ENCODE results near the gene IFI16.

Gene IFI16

DNA sequence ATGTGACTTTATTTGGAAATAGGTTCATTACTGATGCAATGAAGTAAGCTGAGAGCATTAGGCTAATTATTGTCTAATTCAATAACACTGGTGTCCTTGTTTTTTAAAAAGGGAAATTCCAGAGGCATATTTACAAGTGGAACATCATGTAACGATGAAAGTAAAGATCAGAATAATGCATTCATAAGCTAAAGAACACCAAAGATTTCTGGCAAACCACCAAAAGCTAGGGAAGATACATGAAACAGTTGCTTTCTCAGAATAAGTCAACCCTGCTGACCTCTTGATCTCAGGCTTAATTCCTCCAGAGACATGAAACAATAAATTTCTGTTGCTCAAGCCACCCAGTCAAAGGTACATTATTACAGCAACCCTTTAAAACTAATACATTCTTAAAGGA is 20.3 kb upstream of the IFI16 start:
- Histone ChIP-seq H3K4me1 (ENCODE audit: control insufficient read depth, insufficient read depth, low read length) (no peaks in the 10 kb centered on the region), H3K4me3 (ENCODE audit: low read depth, low read length) (no peak overlapping the region), H3K9me3 (ENCODE audit: control insufficient read depth, insufficient read depth, low read depth, low read length) (no peaks in the 10 kb centered on the region), H3K27ac (ENCODE audit: extremely low read depth, low read depth, low read length) (no peak overlapping the region), H3K36me3 (ENCODE audit: control insufficient read depth in 2 of 2, insufficient read depth in 1 of 2, low read length in 2 of 2) (no peaks in the 10 kb centered on the region)
- TF ChIP-seq SP3 (tag by site-specific recombination; IDR thresholded peaks at IDR 0.05), result no peak
- TF ChIP-seq ZNF830 (tag by site-specific recombination; IDR thresholded peaks at IDR 0.05; ENCODE audit: low read depth), result no peak
- no peak for TF ChIP-seq ZNF843 (tag by site-specific recombination; IDR thresholded peaks at IDR 0.05)
- no peak for TF ChIP-seq ZNF148 (tag by site-specific recombination; IDR thresholded peaks at IDR 0.05; ENCODE audit: borderline replicate concordance)
- TF ChIP-seq ZBTB20 (tag by site-specific recombination; IDR thresholded peaks at IDR 0.05), result no peak
- TF ChIP-seq ZNF239 (tag by site-specific recombination; IDR thresholded peaks at IDR 0.05), result no peak
- no peak for TF ChIP-seq ZNF24 (tag by site-specific recombination; IDR thresholded peaks at IDR 0.05)
- TF ChIP-seq, protein P1, sequence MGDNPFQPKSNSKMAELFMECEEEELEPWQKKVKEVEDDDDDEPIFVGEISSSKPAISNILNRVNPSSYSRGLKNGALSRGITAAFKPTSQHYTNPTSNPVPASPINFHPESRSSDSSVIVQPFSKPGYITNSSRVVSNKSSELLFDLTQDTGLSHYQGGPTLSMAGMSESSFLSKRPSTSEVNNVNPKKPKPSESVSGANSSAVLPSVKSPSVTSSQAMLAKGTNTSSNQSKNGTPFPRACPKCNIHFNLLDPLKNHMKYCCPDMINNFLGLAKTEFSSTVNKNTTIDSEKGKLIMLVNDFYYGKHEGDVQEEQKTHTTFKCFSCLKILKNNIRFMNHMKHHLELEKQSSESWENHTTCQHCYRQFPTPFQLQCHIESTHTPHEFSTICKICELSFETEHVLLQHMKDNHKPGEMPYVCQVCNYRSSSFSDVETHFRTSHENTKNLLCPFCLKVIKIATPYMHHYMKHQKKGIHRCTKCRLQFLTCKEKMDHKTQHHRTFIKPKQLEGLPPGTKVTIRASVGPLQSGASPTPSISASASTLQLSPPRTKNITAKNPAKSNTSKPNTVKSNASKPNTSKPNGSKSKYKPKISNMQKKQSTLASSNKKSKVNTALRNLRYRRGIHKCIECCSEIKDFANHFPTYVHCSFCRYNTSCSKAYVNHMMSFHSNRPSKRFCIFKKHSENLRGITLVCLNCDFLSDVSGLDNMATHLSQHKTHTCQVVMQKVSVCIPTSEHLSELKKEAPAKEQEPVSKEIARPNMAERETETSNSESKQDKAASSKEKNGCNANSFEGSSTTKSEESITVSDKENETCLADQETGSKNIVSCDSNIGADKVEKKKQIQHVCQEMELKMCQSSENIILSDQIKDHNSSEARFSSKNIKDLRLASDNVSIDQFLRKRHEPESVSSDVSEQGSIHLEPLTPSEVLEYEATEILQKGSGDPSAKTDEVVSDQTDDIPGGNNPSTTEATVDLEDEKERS (tag by site-specific recombination; IDR thresholded peaks at IDR 0.05), result no peak
- TF ChIP-seq, protein P2, sequence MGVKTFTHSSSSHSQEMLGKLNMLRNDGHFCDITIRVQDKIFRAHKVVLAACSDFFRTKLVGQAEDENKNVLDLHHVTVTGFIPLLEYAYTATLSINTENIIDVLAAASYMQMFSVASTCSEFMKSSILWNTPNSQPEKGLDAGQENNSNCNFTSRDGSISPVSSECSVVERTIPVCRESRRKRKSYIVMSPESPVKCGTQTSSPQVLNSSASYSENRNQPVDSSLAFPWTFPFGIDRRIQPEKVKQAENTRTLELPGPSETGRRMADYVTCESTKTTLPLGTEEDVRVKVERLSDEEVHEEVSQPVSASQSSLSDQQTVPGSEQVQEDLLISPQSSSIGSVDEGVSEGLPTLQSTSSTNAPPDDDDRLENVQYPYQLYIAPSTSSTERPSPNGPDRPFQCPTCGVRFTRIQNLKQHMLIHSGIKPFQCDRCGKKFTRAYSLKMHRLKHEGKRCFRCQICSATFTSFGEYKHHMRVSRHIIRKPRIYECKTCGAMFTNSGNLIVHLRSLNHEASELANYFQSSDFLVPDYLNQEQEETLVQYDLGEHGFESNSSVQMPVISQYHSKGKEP (tag by site-specific recombination; IDR thresholded peaks at IDR 0.05), result no peak
- TF ChIP-seq ZNF560 (tag by site-specific recombination; IDR thresholded peaks at IDR 0.05; ENCODE audit: borderline replicate concordance), result no peak
- no peak for TF ChIP-seq PATZ1 (tag by site-specific recombination; IDR thresholded peaks at IDR 0.05)
- TF ChIP-seq GLIS2 (tag by site-specific recombination; IDR thresholded peaks at IDR 0.05), result no peak
- TF ChIP-seq ZFP37 (tag by site-specific recombination; IDR thresholded peaks at IDR 0.05), result no peak
- TF ChIP-seq, protein P3, sequence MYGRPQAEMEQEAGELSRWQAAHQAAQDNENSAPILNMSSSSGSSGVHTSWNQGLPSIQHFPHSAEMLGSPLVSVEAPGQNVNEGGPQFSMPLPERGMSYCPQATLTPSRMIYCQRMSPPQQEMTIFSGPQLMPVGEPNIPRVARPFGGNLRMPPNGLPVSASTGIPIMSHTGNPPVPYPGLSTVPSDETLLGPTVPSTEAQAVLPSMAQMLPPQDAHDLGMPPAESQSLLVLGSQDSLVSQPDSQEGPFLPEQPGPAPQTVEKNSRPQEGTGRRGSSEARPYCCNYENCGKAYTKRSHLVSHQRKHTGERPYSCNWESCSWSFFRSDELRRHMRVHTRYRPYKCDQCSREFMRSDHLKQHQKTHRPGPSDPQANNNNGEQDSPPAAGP (tag by site-specific recombination; IDR thresholded peaks at IDR 0.05), result no peak
- TF ChIP-seq ZNF10 (tag by site-specific recombination; IDR thresholded peaks at IDR 0.05), result no peak
- TF ChIP-seq ZNF664 (tag by site-specific recombination; IDR thresholded peaks at IDR 0.05), result no peak
- TF ChIP-seq ZNF785 (tag by site-specific recombination; IDR thresholded peaks at IDR 0.05), result no peak
- TF ChIP-seq, protein P4, sequence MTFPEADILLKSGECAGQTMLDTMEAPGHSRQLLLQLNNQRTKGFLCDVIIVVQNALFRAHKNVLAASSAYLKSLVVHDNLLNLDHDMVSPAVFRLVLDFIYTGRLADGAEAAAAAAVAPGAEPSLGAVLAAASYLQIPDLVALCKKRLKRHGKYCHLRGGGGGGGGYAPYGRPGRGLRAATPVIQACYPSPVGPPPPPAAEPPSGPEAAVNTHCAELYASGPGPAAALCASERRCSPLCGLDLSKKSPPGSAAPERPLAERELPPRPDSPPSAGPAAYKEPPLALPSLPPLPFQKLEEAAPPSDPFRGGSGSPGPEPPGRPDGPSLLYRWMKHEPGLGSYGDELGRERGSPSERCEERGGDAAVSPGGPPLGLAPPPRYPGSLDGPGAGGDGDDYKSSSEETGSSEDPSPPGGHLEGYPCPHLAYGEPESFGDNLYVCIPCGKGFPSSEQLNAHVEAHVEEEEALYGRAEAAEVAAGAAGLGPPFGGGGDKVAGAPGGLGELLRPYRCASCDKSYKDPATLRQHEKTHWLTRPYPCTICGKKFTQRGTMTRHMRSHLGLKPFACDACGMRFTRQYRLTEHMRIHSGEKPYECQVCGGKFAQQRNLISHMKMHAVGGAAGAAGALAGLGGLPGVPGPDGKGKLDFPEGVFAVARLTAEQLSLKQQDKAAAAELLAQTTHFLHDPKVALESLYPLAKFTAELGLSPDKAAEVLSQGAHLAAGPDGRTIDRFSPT (tag by site-specific recombination; IDR thresholded peaks at IDR 0.05), result no peak
- TF ChIP-seq ZNF571 (tag by site-specific recombination; IDR thresholded peaks at IDR 0.05), result no peak
- no peak for TF ChIP-seq ZFHX2 (tag by site-specific recombination; conservative IDR thresholded peaks at IDR 0.05)
- ChIA-PET CTCF (no interaction called here), POLR2A (no interaction called here)

All from HEK293 (cell line).